ENCODE data around the gene TMOD1.

- TF ChIP-seq TAF1 (conservative IDR thresholded peaks at IDR 0.05) (no peak), RAD21 (IDR thresholded peaks at IDR 0.05) (peak in 1 of 2 donors; percentile 34), CTCF (IDR thresholded peaks at IDR 0.05; ENCODE audit: low read depth, low read length, missing input control) (peak; percentile 48), SP1 (IDR thresholded peaks at IDR 0.05) (no peak), REST (IDR thresholded peaks at IDR 0.05) (peak; percentile 11), ZBTB33 (IDR thresholded peaks at IDR 0.05) (no peak), RXRA (IDR thresholded peaks at IDR 0.05) (peak; percentile 58 to 80), EGR1 (IDR thresholded peaks at IDR 0.05; ENCODE audit: low read depth in 2 of 2) (no peak), HNF4A (conservative IDR thresholded peaks at IDR 0.05) (peak in 1 of 2 donors; percentile 60), GABPA (IDR thresholded peaks at IDR 0.05 in 1 of 2, conservative IDR thresholded peaks at IDR 0.05 in 1 of 2) (no peak), MAX (IDR thresholded peaks at IDR 0.05) (no peak)
Measured at GRCh38 chr9:97556721-97557605, 55.5 kb downstream of the TMOD1 start.
